DOHH2 (cell line): ENCODE measurements around the gene MAST1.
"Not testable (repeated sequence)": the region's sequence is repeated elsewhere in the genome, so short reads cannot be mapped to it uniquely, and the experiment has no call there.

Source experiments
- H3F3A ChIP-seq: fragments of 200-600 bp; sonication (generic), shearing (Covaris generic); 2 replicates; pipeline ENCODE4 v1.6.0; 2016; ENCODE audit warnings: antibody characterized with exemption, mild to moderate bottlenecking; ENCODE audit not compliant: control insufficient read depth, insufficient read depth
- H3K27ac ChIP-seq: fragments of 200-600 bp; sonication (generic); 2 replicates; pipeline ENCODE4 v1.5.1; 2014; ENCODE audit warnings: low read depth, mild to moderate bottlenecking, low read length, moderate library complexity
- H3K27me3 ChIP-seq: fragments of 200-600 bp; sonication (generic); 2 replicates; pipeline ENCODE4 v1.6.1; 2014; ENCODE audit warnings: mild to moderate bottlenecking, low read length, mixed read lengths; ENCODE audit not compliant: control insufficient read depth
- H3K36me3 ChIP-seq: fragments of 200-600 bp; sonication (generic); 2 replicates; pipeline ENCODE4 v1.6.1; 2014; ENCODE audit warnings: mild to moderate bottlenecking, low read length, moderate library complexity, mixed read lengths; ENCODE audit not compliant: control insufficient read depth
- H3K4me1 ChIP-seq: fragments of 200-600 bp; sonication (generic); 2 replicates; pipeline ENCODE4 v1.6.1; 2014; ENCODE audit warnings: mild to moderate bottlenecking, low read length, mixed read lengths; ENCODE audit not compliant: control insufficient read depth
- H3K4me2 ChIP-seq: fragments of 200-600 bp; sonication (generic); 2 replicates; pipeline ENCODE4 v1.6.0; 2014; ENCODE audit warnings: mild to moderate bottlenecking, low read length, moderate library complexity
- H3K4me3 ChIP-seq: fragments of 200-600 bp; sonication (generic); 2 replicates; pipeline ENCODE4 v1.5.1; 2014; ENCODE audit warnings: mild to moderate bottlenecking, low read length, mixed read lengths
- H3K79me2 ChIP-seq: fragments of 200-600 bp; sonication (generic); 2 replicates; pipeline ENCODE4 v1.6.1; 2014; ENCODE audit warnings: mild to moderate bottlenecking, low read length, mixed read lengths; ENCODE audit not compliant: control insufficient read depth
- H3K9me2 ChIP-seq: fragments of 200-600 bp; sonication (generic); replicated peaks from 2 replicates; pipeline ENCODE4 v1.6.1; 2014; ENCODE audit warnings: mild to moderate bottlenecking, low read length, mixed read lengths; ENCODE audit not compliant: control insufficient read depth
- H3K9me3 ChIP-seq: fragments of 200-600 bp; sonication (generic); 2 replicates; pipeline ENCODE4 v1.6.1; 2014; ENCODE audit warnings: antibody characterized with exemption, low read length, mixed read lengths; ENCODE audit not compliant: control insufficient read depth, insufficient read depth
- H4K20me1 ChIP-seq: fragments of 200-600 bp; sonication (generic); 2 replicates; pipeline ENCODE4 v1.6.0; 2014; ENCODE audit warnings: low read depth, mild to moderate bottlenecking, antibody characterized with exemption, low read length, moderate library complexity; ENCODE audit not compliant: control insufficient read depth, insufficient read depth
- CTCF ChIP-seq: fragments of 200-600 bp; sonication (generic); IDR thresholded peaks from one replicate; pipeline ENCODE4 v1.5.1; 2014; ENCODE audit warnings: antibody characterized with exemption, mild to moderate bottlenecking, low read depth, low read length; ENCODE audit not compliant: poor library complexity, severe bottlenecking
- EZH2phosphoT487 ChIP-seq: fragments of 200-600 bp; sonication (generic); IDR thresholded peaks from 2 replicates; pipeline ENCODE4 v1.6.1; 2017; ENCODE audit warnings: borderline replicate concordance, mild to moderate bottlenecking, antibody characterized with exemption, low read length, moderate library complexity, mixed read lengths

Gene MAST1

GRCh38 chr19:12797141-12797587 is 41.2 kb upstream of the MAST1 start:
- Histone ChIP-seq H3F3A (peaks cover 13% of the 10 kb centered on the region), H3K4me1 (peaks cover 39% of the 10 kb centered on the region), H3K4me2 (no peak overlapping the region), H4K20me1 (0 out of 2 replicates have a peak, but pooled peaks cover 3% of the 10 kb centered on the region), H3K9me3 (no peaks in the 10 kb centered on the region), H3K27ac (no peak overlapping the region), H3K79me2 (peaks cover 33% of the 10 kb centered on the region), H3K4me3 (no peak overlapping the region), H3K36me3 (peaks cover 21% of the 10 kb centered on the region), H3K27me3 (no peaks in the 10 kb centered on the region), H3K9me2 (no peaks in the 10 kb centered on the region)
- TF ChIP-seq CTCF (no peak), EZH2phosphoT487 (no peak)

- peaks cover 13% of the 10 kb centered on the region for H3F3A ChIP-seq
Measured at GRCh38 chr19:12797607-12798006, 40.7 kb upstream of the MAST1 start.

GRCh38 chr19:12799742-12800465 is 38.4 kb upstream of the MAST1 start:
- Histone ChIP-seq H3K9me3 (no peaks in the 10 kb centered on the region), H3K79me2 (peaks cover 21% of the 10 kb centered on the region), H3K4me1 (peaks cover 32% of the 10 kb centered on the region), H3K27me3 (no peaks in the 10 kb centered on the region), H3K4me2 (peak overlapping the region; percentile 66), H4K20me1 (0 out of 2 replicates have a peak, but pooled peaks cover 3% of the 10 kb centered on the region), H3K36me3 (peaks cover 16% of the 10 kb centered on the region), H3F3A (0 out of 2 replicates have a peak, but pooled peaks cover 6% of the 10 kb centered on the region), H3K4me3 (peak overlapping the region; percentile 74; the same call in 1 of the 2 replicates), H3K27ac (no peak overlapping the region), H3K9me2 (no peaks in the 10 kb centered on the region)
- no peak for TF ChIP-seq EZH2phosphoT487
- TF ChIP-seq CTCF: no peak

More at GRCh38 chr19:12797607-12798006, 40.7 kb upstream of the MAST1 start:
- not testable (repeated sequence) for H3K9me2 ChIP-seq, H3K4me3 ChIP-seq, H4K20me1 ChIP-seq, H3K9me3 ChIP-seq, H3K27me3 ChIP-seq, H3K4me2 ChIP-seq, H3K27ac ChIP-seq
- peaks cover 28% of the 10 kb centered on the region for H3K79me2 ChIP-seq
- H3K36me3 ChIP-seq: peaks cover 20% of the 10 kb centered on the region
- peaks cover 42% of the 10 kb centered on the region for H3K4me1 ChIP-seq

GRCh38 chr19:12800466-12800770 is 37.9 kb upstream of the MAST1 start:
- Histone ChIP-seq H4K20me1 (0 out of 2 replicates have a peak, but pooled peaks cover 3% of the 10 kb centered on the region), H3F3A (0 out of 2 replicates have a peak, but pooled peaks cover 6% of the 10 kb centered on the region), H3K4me3 (peak overlapping the region; percentile 74), H3K27me3 (no peaks in the 10 kb centered on the region), H3K79me2 (peaks cover 21% of the 10 kb centered on the region), H3K36me3 (peaks cover 16% of the 10 kb centered on the region), H3K9me2 (no peaks in the 10 kb centered on the region), H3K9me3 (no peaks in the 10 kb centered on the region), H3K27ac (no peak overlapping the region), H3K4me2 (peak overlapping the region; percentile 66), H3K4me1 (peaks cover 32% of the 10 kb centered on the region)
- TF ChIP-seq CTCF (no peak), EZH2phosphoT487 (no peak)
